HK-2 (cell line): ENCODE data around the gene DGKQ.
A peak's percentile ranks its signal among the peaks of the same experiment; 100 is the strongest.
"Not testable (repeated sequence)": the region's sequence is repeated elsewhere in the genome, so short reads cannot be mapped to it uniquely, and the experiment has no call there.

ENCODE experiments used
- DNase-seq: peaks from one replicate; pipeline ENCODE4 v3.0.0-alpha.2; 2018; ENCODE audit not compliant: unreplicated experiment

DGKQ gene

DNA sequence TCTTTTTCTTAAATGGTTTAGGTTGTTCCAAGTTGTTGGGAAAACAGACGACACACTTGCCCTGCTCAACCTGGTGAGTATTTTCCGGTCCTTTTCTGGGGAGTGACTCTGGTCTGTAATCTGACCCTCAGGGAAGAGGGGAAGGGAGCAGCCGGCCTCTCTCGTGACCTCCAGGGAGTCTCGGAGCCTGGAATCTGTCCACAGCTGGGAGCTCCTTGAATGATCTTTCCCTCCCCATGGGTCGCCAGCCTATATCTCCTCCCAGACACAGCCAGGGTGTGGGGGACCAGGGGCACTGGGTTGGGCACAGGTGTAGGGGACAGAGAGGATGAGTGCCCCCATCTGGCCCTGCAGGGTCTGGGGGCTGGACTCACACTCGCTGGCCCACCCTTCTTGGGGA lies 22.2 kb downstream of the DGKQ start:
- no peak for DNase-seq

DNA sequence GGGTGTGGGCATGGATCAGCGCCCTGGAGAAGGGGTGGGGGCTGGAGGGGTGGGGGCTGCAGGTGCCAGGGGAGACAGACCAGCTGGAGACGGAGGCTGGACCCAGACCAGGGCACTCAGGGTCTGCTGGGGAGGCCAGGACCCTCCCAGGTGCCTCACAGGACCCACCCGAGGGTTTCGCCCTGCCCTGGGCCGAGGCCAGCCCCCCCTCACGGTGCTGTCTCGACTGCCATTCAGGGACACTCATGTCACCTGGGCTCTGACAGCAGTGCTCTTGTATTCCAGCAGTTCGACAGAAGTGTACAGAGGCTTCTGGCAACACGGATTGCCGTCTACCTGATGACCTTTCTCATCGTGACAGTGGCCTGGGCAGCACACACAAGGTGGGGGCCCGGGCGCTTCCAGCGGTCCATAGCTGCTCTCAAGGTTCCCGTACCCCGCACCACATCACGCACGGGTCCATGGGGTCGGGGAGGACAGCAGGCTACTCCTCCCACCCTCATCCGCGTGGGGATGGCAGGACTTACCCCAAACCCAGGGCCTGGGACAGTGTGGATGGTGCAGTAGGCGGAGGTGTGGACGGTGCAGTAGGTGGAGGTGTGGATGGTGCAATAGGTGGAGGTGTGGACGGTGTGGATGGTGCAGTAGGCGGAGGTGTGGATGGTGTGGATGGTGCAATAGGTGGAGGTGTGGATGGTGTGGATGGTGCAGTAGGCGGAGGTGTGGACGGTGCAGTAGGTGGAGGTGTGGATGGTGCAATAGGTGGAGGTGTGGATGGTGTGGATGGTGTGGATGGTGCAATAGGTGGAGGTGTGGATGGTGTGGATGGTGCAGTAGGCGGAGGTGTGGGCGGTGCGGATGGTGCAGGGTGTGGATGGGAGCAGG lies 23.0 kb downstream of the DGKQ start:
- no peak for DNase-seq

DNA sequence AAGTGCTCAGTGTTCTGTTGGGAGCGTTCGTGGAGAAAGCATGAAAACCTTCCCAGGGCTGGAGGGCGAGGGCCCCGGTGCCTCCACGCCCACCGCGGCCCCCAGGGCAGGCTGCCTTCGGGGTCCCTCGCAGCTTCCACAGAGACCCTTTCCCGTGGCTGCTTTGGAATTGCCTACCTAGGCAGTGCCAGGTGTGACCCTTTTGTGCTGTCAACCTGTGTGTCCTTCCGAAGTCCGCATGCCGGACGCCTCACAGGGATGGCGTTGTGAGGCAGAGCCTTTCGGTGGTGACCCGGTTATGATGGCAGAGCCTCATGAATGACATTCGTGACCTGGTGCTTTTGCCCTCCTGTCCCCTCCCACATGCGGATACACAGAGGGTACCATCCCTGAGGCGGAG lies 23.7 kb downstream of the DGKQ start:
- DNase-seq: no peak

DNA sequence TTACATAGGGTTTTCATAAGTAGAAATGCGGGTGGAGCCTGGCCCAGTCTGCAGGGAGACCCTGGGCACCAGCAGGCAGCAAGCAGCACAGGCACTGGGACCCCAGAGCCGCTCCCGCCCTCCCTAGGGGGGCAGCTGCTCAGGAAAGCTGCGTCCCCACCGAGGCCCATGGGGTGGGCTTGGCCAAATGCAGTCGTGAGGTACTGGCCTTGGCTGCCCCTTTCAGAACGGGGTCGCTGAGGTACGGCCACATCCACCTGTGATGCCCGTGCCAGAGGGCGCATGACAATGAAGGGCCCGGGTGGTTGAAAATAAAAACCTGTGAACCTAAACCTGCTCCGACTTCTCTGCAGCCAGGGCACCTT lies 24.5 kb downstream of the DGKQ start:
- DNase-seq: no peak

DNA sequence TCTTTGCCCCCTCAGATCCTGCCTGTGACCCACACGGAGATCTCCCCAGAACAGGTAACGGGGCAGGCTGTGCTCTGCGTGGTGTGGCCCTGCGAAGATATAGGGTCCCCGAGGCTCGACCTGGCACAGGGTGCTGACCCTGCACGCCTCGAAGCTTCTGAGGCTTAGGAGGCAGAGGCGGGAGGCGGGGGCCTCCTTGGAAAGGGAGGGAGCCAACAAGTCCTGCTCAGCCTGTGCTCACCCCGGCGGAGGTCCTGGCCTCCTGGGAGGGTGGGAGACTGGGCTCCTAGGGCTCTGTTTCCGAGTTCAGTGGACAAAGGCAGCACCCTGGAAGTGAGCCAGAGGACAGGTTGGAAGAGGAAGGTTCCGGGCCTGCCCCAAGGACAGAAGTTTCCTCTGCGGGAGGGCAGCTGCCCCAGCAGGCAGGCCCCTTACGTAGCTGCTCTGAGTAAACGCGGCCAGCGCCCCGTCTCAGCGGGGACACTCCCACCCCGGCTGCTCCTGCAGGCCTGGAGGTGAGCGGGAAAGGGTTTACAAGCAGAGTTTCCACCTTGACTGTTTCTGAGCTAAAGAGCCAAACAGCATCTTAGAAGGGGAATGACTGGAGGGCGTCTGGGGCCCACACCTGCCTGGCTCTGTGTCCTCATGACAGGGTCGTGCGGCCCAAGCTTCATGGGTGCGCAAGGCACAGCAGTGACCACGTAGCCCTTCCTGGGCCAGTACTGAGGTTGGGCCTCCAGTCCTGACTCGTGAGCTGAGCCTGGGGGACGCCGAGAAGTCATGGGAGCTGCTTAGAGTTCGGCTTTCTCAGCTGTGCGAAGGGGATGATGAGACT lies 25.1 kb downstream of the DGKQ start:
- DNase-seq: no peak

DNA sequence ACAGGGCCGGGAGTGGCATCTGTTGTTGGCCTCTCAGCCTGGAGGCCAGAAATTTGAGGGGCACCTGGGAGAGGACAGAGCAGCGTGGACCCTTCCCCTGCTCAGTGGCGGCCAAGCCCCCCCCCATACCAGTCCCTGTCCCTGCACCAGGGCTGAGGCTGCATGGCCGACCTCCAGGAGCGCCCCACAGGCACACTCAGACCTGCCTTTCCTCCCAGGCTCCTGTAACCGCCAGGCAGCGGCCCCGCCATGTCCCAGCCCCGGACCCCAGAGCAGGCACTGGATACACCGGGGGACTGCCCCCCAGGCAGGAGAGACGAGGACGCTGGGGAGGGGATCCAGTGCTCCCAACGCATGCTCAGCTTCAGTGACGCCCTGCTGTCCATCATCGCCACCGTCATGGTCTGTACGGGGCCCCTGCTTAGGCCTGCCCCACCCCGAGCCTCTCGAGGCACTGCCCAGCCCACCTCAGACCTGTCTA lies 25.8 kb downstream of the DGKQ start:
- DNase-seq: no peak

DNA sequence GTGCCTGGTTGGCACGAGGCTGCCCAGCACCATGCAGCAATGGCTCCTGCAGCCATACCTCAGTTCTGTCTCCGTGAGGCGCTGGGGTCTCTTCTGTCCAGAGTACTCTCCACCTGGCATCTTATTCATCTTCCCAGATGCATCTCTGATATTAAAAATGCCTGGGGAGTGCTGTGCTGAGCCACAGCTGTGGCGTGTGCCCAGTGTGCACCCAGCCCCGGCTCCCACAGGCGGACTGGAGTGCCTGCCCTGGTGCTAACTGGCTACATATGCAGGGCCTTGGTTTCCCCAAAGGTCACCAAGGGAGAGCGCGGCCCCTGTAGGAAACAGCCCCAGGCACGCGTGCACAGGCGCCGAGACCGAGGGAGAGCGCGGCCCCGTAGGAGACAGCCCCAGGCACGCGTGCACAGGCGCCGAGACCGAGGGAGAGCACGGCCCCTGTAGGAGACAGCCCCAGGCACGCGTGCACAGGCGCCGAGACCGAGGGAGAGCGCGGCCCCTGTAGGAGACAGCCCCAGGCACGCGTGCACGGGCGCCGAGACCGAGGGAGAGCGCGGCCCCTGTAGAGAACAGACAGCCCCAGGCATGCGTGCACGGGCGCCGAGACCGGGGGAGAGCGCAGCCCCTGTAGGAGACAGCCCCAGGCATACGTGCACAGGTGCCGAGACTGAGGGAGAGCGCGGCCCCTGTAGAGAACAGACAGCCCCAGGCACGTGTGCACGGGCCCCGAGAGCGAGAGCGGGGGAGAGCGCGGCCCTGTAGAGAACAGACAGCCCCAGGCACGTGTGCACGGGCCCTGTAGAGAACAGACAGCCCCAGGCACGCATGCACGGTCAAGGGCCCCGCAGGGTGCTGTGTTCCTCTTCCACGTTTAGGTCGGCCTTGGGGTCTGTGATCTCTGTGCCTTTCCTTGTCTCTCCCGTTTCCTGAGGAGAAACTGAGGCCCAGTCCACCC lies 26.6 kb downstream of the DGKQ start:
- no peak for DNase-seq

DNA sequence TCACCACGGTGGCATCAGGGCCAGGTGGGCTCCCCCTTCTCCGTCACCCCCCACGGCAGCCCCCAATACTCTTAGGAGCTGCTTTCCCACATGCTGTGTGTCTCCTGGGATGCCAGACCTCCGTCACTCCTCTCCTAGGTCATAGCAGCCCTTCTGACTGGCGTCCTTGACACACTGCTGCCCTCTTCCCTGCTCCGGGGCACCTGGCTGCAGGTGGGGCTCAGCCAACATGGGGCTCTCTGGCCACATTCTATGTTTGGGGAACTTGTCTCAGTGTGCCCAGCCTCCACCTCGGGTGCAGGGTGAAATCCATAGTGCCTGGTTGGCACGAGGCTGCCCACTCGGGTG lies 27.3 kb downstream of the DGKQ start:
- DNase-seq: no peak

DNA sequence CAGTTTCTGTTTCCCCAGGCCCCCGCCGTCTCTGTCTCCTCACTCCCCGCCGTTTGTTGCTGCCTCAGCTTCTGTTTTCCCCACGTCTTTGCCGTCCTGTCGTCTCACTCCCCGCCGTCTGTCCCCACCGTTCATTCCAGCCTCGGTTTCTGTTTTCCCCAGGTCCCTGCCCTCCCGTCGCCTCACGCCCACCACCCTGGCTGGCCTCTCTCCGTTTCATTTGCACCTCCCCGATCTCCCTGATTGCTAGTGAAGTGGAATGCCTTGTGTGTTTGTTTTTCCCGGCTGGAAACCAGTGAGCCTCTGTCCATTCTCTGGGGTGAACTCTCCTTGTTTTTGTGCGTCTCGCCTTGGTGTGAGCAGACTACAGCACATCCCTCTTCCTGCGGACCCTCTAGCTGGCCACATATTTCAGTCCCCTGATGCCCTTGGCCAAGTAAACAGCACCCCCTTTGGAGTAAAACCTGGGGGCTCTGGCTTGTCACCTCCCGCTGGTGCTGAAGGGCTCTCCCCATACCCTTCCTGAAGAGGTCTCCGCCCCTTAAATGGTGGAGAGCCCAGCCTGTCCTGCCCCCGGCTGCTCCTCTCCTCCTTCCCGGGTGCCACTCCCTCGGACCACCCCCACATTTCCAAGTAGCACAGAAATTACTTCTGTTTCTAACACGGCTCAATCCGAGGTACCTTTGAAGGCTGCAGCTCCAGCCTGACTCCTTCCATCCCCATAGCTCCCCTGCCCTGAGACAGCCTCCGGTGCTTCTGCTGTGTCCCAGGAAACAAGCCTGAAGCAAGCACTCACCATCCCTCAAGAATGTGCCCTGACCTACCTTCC lies 27.9 kb downstream of the DGKQ start:
- no peak for DNase-seq

DNA sequence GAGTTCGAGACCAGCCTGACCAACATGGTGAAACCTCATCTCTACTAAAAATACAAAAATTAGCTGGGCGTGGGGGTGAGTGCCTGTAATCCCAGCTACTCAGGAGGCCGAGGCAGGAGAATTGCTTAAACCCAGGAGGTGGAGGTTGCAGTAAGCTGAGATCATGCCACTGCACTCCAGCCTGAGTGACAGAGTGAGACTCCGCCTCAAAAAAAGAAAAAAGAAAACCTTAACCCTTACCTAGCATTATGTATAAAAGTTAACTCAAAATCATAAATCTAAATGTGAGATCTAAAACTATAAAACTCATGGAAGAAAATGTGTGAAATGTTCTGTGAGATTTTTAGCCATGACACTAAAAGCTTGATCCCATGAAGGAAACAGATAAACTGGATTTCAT lies 33.9 kb downstream of the DGKQ start:
- DNase-seq: not testable (repeated sequence)

DNA sequence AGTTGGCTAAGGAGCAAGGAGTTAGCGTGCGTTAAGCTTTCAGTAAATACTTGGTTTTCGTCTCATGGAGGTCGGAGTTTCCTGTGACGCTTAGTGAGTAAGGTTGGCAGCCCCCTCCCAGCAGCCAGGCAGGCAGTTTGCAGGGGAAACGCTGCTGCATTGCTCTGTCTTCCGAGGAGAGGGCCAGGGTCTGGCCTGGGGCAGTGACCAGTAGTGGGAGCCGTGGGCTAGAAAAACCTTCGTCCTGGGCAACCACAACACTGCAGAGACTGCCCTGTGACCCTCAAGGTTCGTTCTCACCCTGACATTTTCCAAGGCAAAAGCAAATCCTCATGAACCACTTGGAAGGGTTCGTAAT lies 40.7 kb downstream of the DGKQ start:
- DNase-seq: no peak

DNA sequence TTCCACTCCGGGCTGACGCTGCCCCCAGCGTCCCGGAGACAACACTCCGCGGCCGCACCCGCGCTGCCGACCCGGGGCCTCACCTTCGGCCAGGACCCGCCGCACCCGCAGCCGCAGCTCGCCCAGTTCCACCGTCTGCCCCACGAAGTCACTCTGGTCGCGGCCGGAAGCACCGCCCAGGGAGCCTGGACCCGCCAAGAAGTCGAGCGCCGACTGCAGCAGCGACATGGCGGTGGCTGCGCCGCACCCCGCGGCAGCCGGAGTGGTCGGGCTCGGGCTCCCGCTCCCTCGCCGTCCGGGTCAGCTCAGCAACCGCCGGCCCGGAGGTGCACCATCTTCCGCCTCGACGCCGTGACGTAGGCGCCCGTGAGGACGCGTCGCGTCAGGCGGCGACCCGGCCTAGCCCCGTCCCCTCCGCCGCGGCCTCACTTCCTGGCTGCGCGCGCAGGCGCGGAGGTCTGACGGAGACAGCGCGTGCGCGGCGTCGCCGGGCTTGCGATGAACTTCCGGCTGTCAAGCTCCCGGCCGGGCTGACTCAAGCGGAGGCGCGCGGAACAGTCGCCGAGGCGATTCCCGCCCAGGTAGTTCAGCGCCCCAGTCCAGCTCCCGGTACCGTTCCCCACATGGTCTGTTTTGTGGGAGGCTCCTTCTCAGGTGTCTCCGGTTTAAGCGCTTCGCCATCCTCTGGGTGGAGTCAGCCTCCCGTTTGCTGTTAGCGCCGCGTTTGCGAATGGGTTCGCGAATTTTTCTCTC lies 41.2 kb downstream of the DGKQ start, which contains the start of the genes GAK and TMEM175:
GAK (minus strand) TSS at position 357 of the 753 bp plus-strand sequence; CDS start at position 228, 129 bp downstream.
TMEM175 (plus strand) TSS at position 501 of the 753 bp plus-strand sequence. CDS start 15,280 bp downstream, outside the sequence.
- peak; percentile 97 for DNase-seq

DNA sequence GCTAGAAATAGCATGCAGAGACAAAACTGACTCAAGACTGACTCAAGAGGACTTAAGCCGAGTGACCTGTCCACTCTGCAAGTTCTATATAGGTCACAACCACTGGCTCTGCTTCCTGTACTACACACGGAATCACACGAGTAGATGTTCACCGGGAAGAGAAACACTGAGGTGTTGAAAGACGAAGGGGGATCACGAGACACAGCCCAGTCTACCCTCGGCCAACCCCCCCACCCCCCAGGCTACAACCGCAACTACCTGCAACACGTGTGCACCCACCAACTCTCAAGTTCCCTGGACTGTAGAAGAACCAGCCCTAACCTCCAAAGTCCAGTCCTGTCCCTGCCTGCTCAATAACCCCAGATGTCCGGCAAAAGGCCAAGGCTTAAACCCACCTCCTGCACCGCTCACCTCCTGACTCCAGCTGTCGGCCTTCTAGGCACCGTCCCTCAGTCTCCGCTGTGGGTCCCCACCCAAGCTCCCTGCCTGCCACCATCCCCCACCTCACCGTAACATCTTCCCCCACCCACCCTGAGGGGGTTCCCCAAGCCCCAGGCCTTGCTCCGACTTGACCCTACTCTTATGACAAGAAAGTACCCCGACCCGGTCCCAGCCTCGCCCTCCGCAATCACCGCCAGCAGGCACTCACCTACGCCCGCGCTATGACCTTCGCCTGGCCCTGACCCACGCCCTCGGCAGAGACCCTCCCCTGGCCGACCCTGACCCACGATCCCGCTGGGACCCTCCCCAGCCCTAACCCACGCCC lies 42.0 kb downstream of the DGKQ start:
- peak; percentile 35 for DNase-seq

DNA sequence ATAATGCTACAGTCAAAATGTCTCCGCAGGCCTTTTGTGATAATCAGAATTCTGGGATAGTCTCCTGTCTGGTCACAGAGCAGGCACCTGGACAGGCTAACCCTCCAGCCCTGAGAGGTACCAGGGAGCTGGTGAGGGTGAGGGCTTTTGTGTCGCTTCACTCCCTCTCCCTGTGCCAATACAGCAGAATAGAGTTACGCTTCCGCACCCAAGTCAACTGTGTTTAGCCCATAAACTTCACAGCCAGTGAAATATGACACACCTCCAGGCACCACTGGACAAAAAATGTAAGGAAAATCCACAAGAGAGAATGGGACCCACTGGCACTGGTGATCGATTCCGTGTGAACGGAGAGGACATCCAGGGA lies 42.6 kb downstream of the DGKQ start:
- peak; percentile 15 for DNase-seq

DNA sequence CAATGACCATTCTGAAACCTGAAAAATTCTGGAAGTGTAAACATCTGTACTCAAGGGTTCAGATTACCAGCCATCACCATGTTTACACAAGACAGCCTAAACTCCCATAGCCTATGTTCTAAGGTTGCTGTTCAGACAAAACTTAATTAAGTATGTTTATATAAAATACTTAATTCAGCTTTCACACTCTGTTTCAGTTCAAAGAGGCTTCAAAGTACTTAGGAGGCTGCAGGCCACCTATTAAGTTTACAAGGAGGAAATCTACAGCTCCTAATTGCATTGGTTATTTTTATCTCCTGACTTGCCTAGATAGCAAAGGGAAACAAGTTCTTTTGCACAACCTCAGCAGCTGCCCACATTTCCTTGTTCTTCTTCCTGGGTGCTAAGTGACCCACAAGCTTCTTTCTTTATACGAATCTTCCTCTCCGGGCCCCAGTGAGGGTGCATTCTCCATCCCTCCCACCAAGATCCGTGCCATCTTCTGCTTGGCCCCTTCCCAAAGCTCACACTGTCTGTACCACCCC lies 43.3 kb downstream of the DGKQ start:
- no peak for DNase-seq

DNA sequence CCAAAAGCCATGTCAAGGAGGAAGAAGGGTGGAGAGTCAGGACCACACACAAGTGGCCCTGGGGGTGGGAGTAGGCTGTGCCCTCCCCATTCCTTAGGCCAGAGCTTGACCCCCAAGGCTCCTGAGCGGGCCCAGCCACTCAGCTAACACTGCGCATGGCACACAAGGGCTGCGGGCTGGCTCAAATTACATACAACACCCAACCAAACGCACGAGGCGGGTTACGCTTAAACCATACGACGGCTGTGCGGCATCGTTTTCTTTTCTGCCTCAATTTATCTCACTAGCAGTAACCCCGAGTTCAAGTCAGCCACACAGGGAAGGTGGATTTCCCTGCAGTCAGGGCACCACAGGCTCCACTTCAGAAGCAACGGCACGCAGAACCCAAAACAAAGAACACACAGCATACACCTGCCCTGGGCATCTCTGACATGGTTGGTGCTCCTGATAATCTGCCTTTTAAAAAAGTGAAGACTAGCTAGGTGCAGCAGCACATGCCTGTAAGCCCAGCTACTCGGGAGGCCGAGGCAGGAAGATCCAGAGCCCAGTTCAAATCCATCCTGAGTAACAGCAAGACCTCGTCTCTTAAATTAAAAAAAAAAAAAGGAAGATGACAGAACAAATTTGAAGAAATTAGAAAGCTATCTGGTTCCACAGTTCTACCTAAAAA lies 44.1 kb downstream of the DGKQ start:
- DNase-seq: no peak

DNA sequence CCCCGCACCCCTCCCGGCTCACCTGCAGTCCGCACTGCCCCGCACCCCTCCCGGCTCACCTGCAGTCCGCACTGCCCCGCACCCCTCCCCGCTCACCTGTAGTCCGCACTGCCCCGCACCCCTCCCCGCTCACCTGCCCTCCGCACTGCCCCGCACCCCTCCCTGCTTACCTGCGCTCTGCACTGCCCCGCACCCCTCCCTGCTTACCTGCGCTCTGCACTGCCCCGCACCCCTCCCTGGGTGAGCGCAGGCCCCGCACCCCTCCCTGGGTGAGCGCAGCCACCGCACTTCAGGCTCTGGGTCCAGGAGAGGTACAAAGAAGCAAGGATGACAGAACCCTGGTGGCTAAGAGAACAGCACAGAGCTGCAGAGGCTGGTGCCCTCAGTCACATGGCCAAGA lies 45.8 kb downstream of the DGKQ start:
- DNase-seq: not testable (repeated sequence)

DNA sequence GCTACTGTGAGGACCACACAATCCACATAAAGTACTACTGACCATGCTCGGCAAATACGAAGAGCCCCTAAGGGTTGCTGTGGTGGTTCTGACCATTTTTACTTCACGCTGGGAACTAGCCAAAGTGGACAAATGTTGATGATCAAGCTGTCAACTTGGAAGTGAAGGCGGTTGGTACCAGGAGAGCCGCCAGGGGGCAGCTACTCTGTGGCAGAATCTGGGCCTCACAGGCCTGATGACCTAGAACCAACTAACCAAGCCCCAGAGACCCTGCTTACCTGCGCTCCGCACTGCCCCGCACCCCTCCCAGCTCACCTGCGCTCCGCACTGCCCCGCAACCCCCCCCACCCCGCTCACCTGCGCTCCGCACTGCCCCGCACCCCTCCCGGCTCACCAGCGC lies 46.8 kb downstream of the DGKQ start:
- DNase-seq: no peak
